CD4-positive, alpha-beta memory T cell (primary cell): ENCODE data around the gene FAM114A1. TPM values are rescaled to one million over a fixed set of nuclear protein-coding genes. Genes with fewer than 3 reads are reported as not detected.
"Not testable (repeated sequence)": the region's sequence is repeated elsewhere in the genome, so short reads cannot be mapped to it uniquely, and the experiment has no call there.

Experiments used
- CTCF ChIA-PET: fragments of 350-600 bp; sonication (Branson Sonifier 250); formaldehyde crosslinking; loops from one replicate; lab custom pipeline; 2021; ENCODE audit warnings: inconsistent platforms; ENCODE audit not compliant: partially characterized antibody; lab: Charles Lee
- POLR2A ChIA-PET: fragments of 350-600 bp; sonication (Branson Sonifier 250); formaldehyde crosslinking; loops from one replicate; lab custom pipeline; 2021; ENCODE audit not compliant: partially characterized antibody; lab: Charles Lee
- DNase-seq, 5 donors: peaks; one replicate each; pipeline versions ENCODE4 v3.0.0 to v3.0.0-alpha.2; 2020 to 2022; ENCODE audit warnings: mixed read lengths in 1 of 5
- H3K27ac ChIP-seq: one replicate; pipeline ENCODE4 v1.7.0; 2013; ENCODE audit warnings: low read depth, low read length
- H3K27me3 ChIP-seq: 2 replicates; pipeline ENCODE4 v1.7.0; 2013; ENCODE audit warnings: mild to moderate bottlenecking, low read length, moderate library complexity; ENCODE audit not compliant: insufficient read depth
- H3K36me3 ChIP-seq: 2 replicates; pipeline ENCODE4 v1.7.0; 2013; ENCODE audit warnings: mild to moderate bottlenecking, low read length, moderate library complexity; ENCODE audit not compliant: insufficient read depth
- H3K4me1 ChIP-seq: 2 replicates; pipeline ENCODE4 v1.7.0; 2013; ENCODE audit warnings: mild to moderate bottlenecking, low read length, moderate library complexity; ENCODE audit not compliant: insufficient read depth
- H3K4me3 ChIP-seq, 2 donors: one replicate each; pipeline ENCODE4 v1.7.0; 2013; ENCODE audit warnings: low read length in 2 of 2, mild to moderate bottlenecking in 1 of 2
- H3K9me3 ChIP-seq, 2 donors: one replicate each; pipeline ENCODE4 v1.7.0; 2013; ENCODE audit warnings: low read length in 2 of 2, control low read depth in 1 of 2; ENCODE audit not compliant: control insufficient read depth in 1 of 2
- H3K27ac Mint-ChIP-seq, 7 donors: one replicate each; pipeline ENCODE4 v1.8.0; 2020 to 2021; ENCODE audit warnings: mixed read lengths in 7 of 7, mild to moderate bottlenecking in 6 of 7, inconsistent platforms in 3 of 7, moderate library complexity in 3 of 7
- H3K27me3 Mint-ChIP-seq, 2 donors: one replicate each; pipeline ENCODE4 v1.8.0; 2020 to 2021; ENCODE audit warnings: mixed read lengths in 2 of 2
- H3K36me3 Mint-ChIP-seq, 2 donors: one replicate each; pipeline ENCODE4 v1.8.0; 2020 to 2021; ENCODE audit warnings: mixed read lengths in 2 of 2, inconsistent platforms in 1 of 2, mild to moderate bottlenecking in 1 of 2
- H3K4me1 Mint-ChIP-seq, 4 donors: one replicate each; pipeline ENCODE4 v1.8.0; 2020 to 2021; ENCODE audit warnings: mixed read lengths in 4 of 4, mild to moderate bottlenecking in 1 of 4
- H3K4me3 Mint-ChIP-seq, 8 donors: one replicate each; pipeline ENCODE4 v1.8.0; 2020 to 2021; ENCODE audit warnings: mixed read lengths in 8 of 8, mild to moderate bottlenecking in 7 of 8, moderate library complexity in 6 of 8, inconsistent platforms in 3 of 8
- H3K9me3 Mint-ChIP-seq, 8 donors: one replicate each; pipeline ENCODE4 v1.8.0; 2020 to 2021; ENCODE audit warnings: mixed read lengths in 8 of 8, mild to moderate bottlenecking in 5 of 8, inconsistent platforms in 3 of 8, moderate library complexity in 1 of 8
- intact Hi-C: fragments of 100-400 bp; cut with micrococcal nuclease; formaldehyde crosslinking; loops from one replicate; pipeline ENCODE4 v1.15.1; 2023
- polyA plus RNA-seq, 2 donors: library from polyadenylated mRNA; unstranded; fragments of 300-500 nt; fragmentation: Illumina TruSeq; gene quantifications; one replicate each; pipeline ENCODE4 v1.2.3, GENCODE V29; 2021
- total RNA-seq, 2 experiments: library from RNA; stranded (reverse); gene quantifications; one replicate each; pipeline ENCODE4 v1.2.3, GENCODE V29; 2021

FAM114A1 gene
- total and polyA plus RNA-seq, 4 experiments from 2014 or later = 0.09 to 0.64 (median 0.44) TPM; not detected in 1

DNA sequence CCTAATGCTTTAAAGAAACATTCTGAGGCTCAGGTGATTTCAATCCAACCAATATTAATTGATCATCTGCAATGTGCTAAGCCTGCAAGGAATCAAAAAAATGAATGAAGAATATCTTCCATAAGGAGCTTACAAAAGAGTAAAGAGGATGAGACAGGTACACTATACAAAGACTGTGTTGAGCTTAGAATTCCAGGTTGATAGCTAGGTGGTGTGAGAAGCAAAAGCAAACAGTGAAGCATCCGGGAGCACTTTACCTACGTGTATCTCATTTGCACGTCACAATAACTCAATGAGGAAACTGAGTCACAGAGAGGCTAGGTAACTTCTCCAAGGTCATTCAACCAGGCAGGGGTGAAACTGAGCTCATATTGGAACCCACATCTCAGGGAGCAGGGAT, 37.1 kb downstream of the FAM114A1 start:
- H3K27me3 ChIP-seq = no peaks in the 10 kb centered on the region
- H3K36me3 Mint-ChIP-seq = no peaks in the 10 kb centered on the region
- H3K4me3 ChIP-seq = no peak overlapping the region
- no peak overlapping the region for H3K4me3 Mint-ChIP-seq
- no peaks in the 10 kb centered on the region for H3K9me3 Mint-ChIP-seq
- intact Hi-C loops = loop anchor here (5.0 kb wide), 4 partner anchors 128 to 563 kb away; partner anchors contain the start of gene TMEM156
- DNase-seq = no peak
- ChIA-PET CTCF (interaction anchor here (0.6 to 8.3 kb wide), 8 partner anchors 24 to 1509 kb away, joined by 3 to 242 read pairs (median 5); no protein-coding TSS in a partner anchor), POLR2A (interaction anchor here (1.6 kb wide), 1 partner anchor 231 kb away, joined by 8 read pairs; no protein-coding TSS in a partner anchor)
- no peaks in the 10 kb centered on the region for H3K4me1 ChIP-seq
- peak overlapping the region in 1 of 7 donors; percentile 23 for H3K27ac Mint-ChIP-seq
- no peak overlapping the region for H3K27ac ChIP-seq
- no peaks in the 10 kb centered on the region for H3K9me3 ChIP-seq
- no peaks in the 10 kb centered on the region for H3K4me1 Mint-ChIP-seq
- H3K36me3 ChIP-seq = no peaks in the 10 kb centered on the region
- H3K27me3 Mint-ChIP-seq = peaks cover 2 to 3% of the 10 kb centered on the region in 2 donors

DNA sequence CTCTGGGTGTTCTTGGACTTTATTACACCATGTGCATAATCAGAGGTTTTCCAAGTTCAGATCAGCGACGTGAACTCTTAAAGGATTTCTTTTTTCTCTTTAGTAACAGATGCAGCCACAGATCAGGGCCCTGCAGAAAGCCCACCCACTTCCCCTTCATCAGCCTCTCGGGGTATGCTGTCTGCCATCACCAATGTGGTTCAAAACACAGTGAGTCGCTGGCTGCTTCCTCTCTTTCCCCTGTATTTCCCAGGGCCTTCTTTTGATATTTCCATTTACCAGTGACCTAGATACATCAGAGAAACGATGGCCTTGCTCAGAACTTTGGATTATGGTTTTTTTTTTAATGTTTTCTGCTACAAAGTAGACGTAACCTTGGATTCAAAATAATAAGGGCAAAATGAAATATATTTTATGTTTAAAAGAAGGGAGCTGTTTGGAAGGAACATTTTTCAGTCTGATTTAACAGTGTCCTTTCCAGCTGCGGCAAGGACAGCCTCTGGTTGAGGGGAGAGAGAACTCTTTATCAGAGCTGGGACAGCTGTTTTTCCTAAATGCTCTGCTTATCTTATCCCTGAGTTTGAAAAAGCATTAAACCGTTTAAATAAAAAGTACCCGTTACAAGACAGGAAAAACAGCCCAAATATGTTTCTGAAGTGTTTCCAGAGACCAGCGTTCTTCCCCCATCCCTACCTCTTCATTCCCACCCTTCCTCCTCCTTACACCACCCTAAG, 38.2 kb downstream of the FAM114A1 start:
- Histone ChIP-seq H3K4me3 (no peak overlapping the region), H3K27ac (no peak overlapping the region), H3K27me3 (no peaks in the 10 kb centered on the region), H3K36me3 (no peaks in the 10 kb centered on the region), H3K4me1 (no peaks in the 10 kb centered on the region), H3K9me3 (no peaks in the 10 kb centered on the region)
- no peaks in the 10 kb centered on the region for H3K4me1 Mint-ChIP-seq
- H3K27ac Mint-ChIP-seq = peak overlapping the region in 4 of 7 donors; percentile 11 to 57 (median 38)
- CTCF ChIA-PET = interaction anchor here (1.0 to 8.3 kb wide), 4 partner anchors 138 to 228 kb away, joined by 3 to 242 read pairs (median 18); no protein-coding TSS in a partner anchor
- H3K36me3 Mint-ChIP-seq = no peaks in the 10 kb centered on the region
- intact Hi-C loops = no loop called here
- POLR2A ChIA-PET = no interaction called here
- H3K27me3 Mint-ChIP-seq = peaks cover 2 to 3% of the 10 kb centered on the region in 2 donors
- no peak for DNase-seq
- H3K4me3 Mint-ChIP-seq = no peak overlapping the region
- no peaks in the 10 kb centered on the region for H3K9me3 Mint-ChIP-seq

GRCh38 chr4:38907696-38908270, 40.2 kb downstream of the FAM114A1 start:
- no peak for DNase-seq
- POLR2A ChIA-PET = no interaction called here
- Mint-ChIP-seq H3K9me3 (no peaks in the 10 kb centered on the region), H3K27ac (no peak overlapping the region), H3K27me3 (no peaks in the 10 kb centered on the region), H3K36me3 (no peaks in the 10 kb centered on the region), H3K4me3 (no peak overlapping the region), H3K4me1 (no peaks in the 10 kb centered on the region)
- intact Hi-C loops = no loop called here
- no peaks in the 10 kb centered on the region for H3K4me1 ChIP-seq
- no peaks in the 10 kb centered on the region for H3K9me3 ChIP-seq
- CTCF ChIA-PET = interaction anchor here (0.9 kb wide), 1 partner anchor 227 kb away, joined by 5 read pairs; no protein-coding TSS in a partner anchor
- H3K27me3 ChIP-seq = no peaks in the 10 kb centered on the region
- no peaks in the 10 kb centered on the region for H3K36me3 ChIP-seq
- no peak overlapping the region for H3K4me3 ChIP-seq
- no peak overlapping the region for H3K27ac ChIP-seq

- POLR2A ChIA-PET = interaction anchor here (0.5 kb wide), 1 partner anchor 228 kb away, joined by 3 read pairs; no protein-coding TSS in a partner anchor
Observed at GRCh38 chr4:38909015-38909414, 41.4 kb downstream of the FAM114A1 start.

GRCh38 chr4:38911257-38911656, 43.7 kb downstream of the FAM114A1 start:
- Mint-ChIP-seq H3K4me1 (peaks cover 7 to 10% (median 8%) of the 10 kb centered on the region in 4 donors), H3K27ac (no peak overlapping the region), H3K36me3 (no peaks in the 10 kb centered on the region), H3K27me3 (no peaks in the 10 kb centered on the region), H3K4me3 (no peak overlapping the region), H3K9me3 (no peaks in the 10 kb centered on the region)
- intact Hi-C loops = no loop called here
- CTCF ChIA-PET = interaction anchor here (0.7 to 3.5 kb wide), 3 partner anchors 8 to 906 kb away, joined by 4 to 16 read pairs (median 8); no protein-coding TSS in a partner anchor
- Histone ChIP-seq H3K4me1 (peaks cover 10% of the 10 kb centered on the region), H3K27me3 (no peaks in the 10 kb centered on the region), H3K4me3 (no peak overlapping the region), H3K36me3 (no peaks in the 10 kb centered on the region), H3K27ac (no peak overlapping the region), H3K9me3 (no peaks in the 10 kb centered on the region)
- DNase-seq = no peak
- POLR2A ChIA-PET = no interaction called here

More at GRCh38 chr4:38909015-38909414, 41.4 kb downstream of the FAM114A1 start:
- Mint-ChIP-seq H3K9me3 (no peaks in the 10 kb centered on the region), H3K4me3 (no peak overlapping the region), H3K27ac (no peak overlapping the region), H3K4me1 (no peaks in the 10 kb centered on the region), H3K36me3 (no peaks in the 10 kb centered on the region), H3K27me3 (no peaks in the 10 kb centered on the region)
- Histone ChIP-seq H3K4me1 (no peaks in the 10 kb centered on the region), H3K9me3 (no peaks in the 10 kb centered on the region), H3K27ac (no peak overlapping the region), H3K36me3 (no peaks in the 10 kb centered on the region), H3K27me3 (no peaks in the 10 kb centered on the region), H3K4me3 (no peak overlapping the region)
- DNase-seq = no peak
- CTCF ChIA-PET = interaction anchor here (1.2 to 3.5 kb wide), 2 partner anchors 226 to 502 kb away, joined by 3 to 16 read pairs; no protein-coding TSS in a partner anchor
- intact Hi-C loops = no loop called here

- no peaks in the 10 kb centered on the region for H3K9me3 ChIP-seq
- POLR2A ChIA-PET = no interaction called here
- H3K27ac Mint-ChIP-seq = peak overlapping the region; percentile 19 to 89 (median 62)
- no peaks in the 10 kb centered on the region for H3K36me3 Mint-ChIP-seq
- intact Hi-C loops = no loop called here
- H3K4me1 ChIP-seq = peaks cover 10% of the 10 kb centered on the region
- DNase-seq = peak in 2 of 5 donors; percentile 12 to 22
- H3K27me3 ChIP-seq = no peaks in the 10 kb centered on the region
- CTCF ChIA-PET = interaction anchor here (0.6 to 1.4 kb wide), 7 partner anchors 11 to 1368 kb away, joined by 3 to 4 read pairs (median 3); no protein-coding TSS in a partner anchor
- H3K9me3 Mint-ChIP-seq = no peaks in the 10 kb centered on the region
- H3K4me1 Mint-ChIP-seq = peaks cover 7 to 10% (median 8%) of the 10 kb centered on the region in 4 donors
- peak overlapping the region in 1 of 2 donors; percentile 34 for H3K4me3 ChIP-seq
- no peaks in the 10 kb centered on the region for H3K36me3 ChIP-seq
- H3K27me3 Mint-ChIP-seq = no peaks in the 10 kb centered on the region
- no peak overlapping the region for H3K27ac ChIP-seq
- peak overlapping the region; percentile 49 to 83 (median 75) for H3K4me3 Mint-ChIP-seq
Observed at GRCh38 chr4:38914854-38915253, 47.2 kb downstream of the FAM114A1 start.

DNA sequence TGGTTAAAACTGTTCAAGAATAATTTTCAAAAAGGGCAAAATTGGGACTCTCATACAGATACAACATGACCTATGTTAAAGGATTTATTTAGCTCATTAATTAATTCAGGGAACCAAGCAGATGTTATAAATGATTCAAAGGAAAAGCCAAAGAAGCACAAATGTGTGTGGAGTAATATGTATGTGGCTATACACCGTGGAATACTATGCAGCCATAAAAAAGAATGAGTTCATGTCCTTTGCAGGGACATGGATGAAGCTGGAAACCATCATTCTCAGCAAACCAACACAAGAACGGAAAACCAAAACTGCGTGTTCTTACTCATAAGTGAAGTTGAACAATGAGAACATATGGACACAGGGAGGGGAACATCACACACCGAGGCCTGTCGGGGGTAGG, 48.7 kb downstream of the FAM114A1 start:
- peaks cover 9 to 13% (median 9%) of the 10 kb centered on the region in 4 donors for H3K4me1 Mint-ChIP-seq
- H3K4me1 ChIP-seq, DNase-seq, H3K27ac Mint-ChIP-seq, H3K4me3 Mint-ChIP-seq, POLR2A ChIA-PET, H3K4me3 ChIP-seq, H3K27me3 Mint-ChIP-seq, H3K9me3 Mint-ChIP-seq, H3K27me3 ChIP-seq, H3K27ac ChIP-seq, intact Hi-C loops, H3K9me3 ChIP-seq, H3K36me3 Mint-ChIP-seq, H3K36me3 ChIP-seq: not testable (repeated sequence)
- CTCF ChIA-PET = interaction anchor here (0.6 to 2.8 kb wide), 3 partner anchors 13 to 225 kb away, joined by 3 to 10 read pairs (median 9); no protein-coding TSS in a partner anchor
